HG02943 (cell line): ENCODE results near the gene NR1I3.

Experiments used
- ATAC-seq: cut with Tn5 transposase; IDR thresholded peaks from one replicate; pipeline ENCODE4 v1.9.1; 2021; ENCODE audit warnings: mild to moderate bottlenecking, low read depth, moderate library complexity; ENCODE audit not compliant: unreplicated experiment

The NR1I3 gene

DNA sequence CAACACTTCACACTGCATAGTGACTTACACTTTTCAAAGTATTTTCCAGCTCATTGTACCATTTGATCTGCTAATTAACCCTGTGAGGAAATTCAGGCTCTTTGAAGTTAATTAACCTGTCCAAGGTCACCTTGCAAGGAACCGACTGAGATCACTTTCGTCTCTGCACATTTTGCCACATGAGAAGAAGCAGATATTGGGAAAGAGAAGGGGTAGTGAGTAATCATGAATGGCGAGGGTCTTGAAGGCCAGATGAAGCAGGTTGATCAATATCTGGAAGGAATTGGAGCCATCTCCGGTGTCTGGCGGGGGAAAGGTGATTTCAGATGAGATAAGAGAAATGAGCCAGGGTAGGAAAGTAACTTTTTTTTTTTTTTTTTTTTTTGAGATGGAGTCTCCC is 18.0 kb downstream of the NR1I3 start:
- ATAC-seq, result no peak

DNA sequence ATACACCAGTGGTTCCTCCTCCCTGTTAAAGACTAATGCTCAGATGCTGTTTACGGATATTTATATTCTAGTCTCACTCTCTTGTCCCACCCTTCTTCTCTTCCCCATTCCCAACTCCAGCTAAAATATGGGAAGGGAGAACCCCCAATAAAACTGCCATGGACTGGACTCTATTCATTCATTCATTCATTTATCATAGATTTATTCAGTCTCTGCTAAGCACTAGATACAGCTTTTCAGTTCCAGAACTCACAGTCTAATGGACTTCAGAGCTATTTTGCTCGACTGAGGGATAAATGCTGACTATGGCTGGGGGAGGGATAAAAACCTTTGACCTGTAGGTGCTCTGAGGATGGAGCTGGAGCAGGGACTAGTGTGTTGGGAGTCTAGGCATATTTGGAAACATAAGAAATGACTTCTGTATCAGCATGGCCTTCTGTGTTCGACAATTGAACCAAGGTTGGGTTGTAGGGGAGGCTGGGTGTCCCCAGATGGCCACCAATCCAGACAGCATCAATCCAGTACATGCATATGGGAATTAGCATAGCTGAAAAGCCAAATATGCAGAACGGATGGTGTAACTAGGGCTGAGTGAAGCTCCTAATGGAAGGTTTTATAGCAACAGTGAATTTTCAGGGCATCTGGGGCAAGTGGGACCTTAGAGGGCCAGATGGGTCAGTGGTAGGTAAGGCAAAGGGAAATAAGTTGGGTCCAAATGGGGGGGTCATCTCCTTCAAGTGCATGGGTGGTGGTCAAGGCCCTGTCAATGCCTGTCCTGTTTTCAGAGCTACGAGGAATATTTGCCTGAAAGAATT is 18.7 kb downstream of the NR1I3 start:
- ATAC-seq, result no peak

DNA sequence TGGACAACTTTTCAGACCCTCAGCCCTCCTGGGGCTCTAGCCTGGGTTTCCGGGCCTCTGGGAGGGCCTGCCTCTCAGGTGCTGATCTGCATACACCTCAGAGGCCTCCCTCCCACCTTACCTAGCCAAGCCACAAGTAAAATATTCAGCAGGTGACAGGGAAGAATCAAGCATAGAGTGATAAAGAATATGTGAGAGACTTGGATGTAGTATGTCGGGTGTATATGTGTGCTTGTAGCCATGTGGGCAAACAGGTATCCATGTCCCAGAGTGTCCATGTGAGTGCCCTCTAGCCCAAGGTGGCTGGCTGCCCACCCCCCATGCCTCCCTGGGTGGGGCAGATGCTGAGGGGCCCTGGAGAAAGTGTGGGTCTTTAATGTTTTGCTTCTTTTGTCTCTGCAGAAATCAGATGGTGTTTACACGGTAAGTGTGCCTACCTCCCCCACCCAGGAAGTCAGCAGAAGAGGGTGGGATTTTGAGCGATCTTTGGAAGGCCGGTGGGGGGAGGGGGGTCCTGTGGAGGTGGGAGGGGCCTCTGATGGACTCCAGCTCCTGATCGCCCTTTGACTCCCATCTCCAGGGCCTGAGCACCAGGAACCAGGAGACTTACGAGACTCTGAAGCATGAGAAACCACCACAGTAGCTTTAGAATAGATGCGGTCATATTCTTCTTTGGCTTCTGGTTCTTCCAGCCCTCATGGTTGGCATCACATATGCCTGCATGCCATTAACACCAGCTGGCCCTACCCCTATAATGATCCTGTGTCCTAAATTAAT is 19.5 kb downstream of the NR1I3 start:
- no peak for ATAC-seq

DNA sequence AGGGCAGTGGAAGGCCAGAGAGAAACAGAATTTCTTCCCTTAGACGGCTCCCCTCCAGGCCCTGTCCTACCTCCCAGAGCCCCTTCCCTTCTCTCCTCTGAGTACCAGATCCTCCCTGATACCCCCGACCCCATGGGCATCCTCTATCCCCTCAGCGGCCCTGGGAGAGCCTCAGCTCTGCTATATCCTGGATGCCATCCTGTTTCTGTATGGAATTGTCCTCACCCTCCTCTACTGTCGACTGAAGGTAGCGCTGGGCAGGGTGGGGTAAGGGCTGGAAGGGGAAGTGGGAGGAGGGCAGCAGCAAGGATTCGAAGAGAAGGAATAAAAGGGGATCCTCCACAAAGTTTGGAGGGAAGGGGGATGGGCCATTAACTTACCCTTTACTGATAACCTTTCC is 20.2 kb downstream of the NR1I3 start:
- ATAC-seq, result no peak

DNA sequence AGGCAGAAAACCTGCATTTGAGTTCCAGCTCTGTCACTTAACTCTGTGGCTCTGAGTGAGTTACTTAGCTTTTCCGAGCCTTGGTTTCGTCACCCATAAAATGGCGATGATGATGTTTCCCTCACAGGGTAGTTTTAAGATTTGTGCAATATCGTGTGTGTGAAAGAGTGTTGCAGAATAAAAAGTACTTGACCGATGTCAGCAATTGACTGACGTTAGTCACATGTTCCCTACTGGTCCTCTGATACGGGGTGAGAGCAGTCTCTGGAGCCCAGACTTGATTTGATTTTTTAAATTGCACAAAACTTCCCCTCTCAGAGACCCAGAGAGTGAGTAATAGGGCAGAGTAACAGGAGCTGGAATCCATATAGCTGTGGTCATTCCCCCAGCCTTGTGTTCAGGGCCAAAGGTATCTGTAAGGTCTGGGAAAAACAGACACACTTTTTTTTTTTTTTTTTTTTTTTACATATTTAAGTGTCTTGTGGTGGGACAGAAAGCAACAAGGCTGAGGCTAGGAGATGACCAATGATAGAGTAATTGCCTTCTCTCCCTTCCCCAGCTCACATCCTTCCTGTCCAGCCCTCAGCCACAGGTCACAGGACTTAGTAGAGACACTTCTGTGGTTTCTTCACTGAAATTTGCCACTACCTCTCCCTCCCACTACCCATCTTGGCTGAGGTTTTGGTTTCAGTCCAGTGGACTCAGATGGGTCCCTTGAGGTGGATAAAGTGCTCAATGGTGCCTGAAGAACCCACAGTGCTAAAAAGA is 20.9 kb downstream of the NR1I3 start:
- ATAC-seq, result peak; percentile 74

DNA sequence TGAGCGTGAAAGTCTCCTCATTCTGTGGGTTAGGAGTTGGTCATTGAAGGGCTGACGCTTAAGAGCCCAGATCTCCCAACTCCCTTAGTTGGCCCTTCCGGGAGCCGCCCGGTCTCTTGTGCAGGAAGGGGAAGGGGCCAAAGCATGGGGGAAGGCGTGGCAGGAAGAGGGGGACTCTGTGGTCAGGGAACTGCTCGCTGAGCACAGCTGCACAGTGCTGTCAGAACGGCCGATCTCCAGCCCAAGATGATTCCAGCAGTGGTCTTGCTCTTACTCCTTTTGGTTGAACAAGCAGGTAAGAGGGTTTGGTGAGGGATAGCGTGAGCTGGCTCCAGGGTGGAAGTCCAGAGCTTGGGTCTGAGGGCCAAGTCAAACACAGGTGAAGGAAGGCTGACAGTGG is 22.9 kb downstream of the NR1I3 start, which contains the start of gene FCER1G:
TSS of gene FCER1G (plus strand) at position 220 of the 400 bp plus-strand sequence. CDS start at position 247, 27 bp downstream.
- ATAC-seq, result no peak

DNA sequence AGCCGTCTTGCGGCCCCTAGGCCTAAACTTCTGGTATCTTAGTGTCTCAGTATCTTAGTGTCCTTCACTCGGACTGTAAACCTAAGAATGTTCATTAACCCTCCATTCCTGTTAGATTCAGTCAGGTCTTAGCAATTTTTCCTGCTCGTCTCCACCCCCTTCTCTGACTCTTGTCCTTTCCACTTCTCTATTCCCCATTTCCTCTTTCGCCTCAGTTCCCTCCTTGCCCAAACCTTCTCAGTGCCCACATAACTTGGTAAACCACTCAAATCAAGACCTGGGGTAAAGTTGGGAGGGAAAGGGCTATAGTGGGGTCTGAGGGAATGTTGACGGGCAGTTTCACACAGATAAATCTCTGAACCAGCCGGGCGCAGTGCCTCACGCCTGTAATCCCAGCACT is 23.6 kb downstream of the NR1I3 start:
- ATAC-seq, result no peak

DNA sequence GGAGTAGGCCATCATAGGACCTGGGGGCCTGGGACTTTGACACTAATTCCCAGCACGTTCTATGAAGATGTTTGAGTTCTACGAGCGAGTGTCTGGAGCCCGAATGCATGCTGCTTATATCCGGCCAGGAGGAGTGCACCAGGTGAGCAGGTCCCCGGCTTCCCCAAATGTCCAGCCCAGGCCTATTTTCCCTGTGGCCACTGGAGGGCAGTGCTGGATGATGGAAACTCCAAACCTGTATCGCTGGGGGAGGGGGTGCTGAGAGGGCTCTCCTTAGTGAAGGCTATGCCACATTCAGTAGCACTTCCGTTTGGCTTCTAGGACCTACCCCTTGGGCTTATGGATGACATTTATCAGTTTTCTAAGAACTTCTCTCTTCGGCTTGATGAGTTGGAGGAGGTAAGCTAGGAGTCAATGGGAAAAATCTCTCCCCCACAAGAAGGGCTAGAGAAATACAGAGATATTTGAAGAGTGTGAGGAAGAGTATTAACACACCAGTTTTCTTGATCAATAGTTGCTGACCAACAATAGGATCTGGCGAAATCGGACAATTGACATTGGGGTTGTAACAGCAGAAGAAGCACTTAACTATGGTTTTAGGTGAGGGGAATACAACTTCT is 28.1 kb downstream of the NR1I3 start:
- ATAC-seq, result no peak

DNA sequence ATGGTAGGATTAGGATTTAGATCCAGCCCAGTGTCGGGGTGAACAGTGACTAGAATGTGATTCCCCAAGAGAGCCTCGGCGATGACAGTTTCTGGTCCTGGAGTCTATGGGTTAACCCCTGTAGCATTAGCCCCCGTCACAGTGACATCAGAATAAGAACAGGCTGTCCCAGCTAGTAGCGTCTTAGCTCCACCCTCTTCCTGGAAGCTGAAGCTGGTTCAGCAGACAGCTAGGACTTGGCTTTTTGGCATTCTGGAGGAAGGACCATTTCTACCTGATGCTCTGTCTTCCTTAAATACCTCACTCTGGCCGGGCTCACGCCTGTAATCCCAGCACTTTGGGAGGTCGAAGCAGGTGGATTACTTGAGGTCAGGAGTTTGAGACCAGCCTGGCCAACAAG is 30.8 kb downstream of the NR1I3 start:
- ATAC-seq, result no peak

DNA sequence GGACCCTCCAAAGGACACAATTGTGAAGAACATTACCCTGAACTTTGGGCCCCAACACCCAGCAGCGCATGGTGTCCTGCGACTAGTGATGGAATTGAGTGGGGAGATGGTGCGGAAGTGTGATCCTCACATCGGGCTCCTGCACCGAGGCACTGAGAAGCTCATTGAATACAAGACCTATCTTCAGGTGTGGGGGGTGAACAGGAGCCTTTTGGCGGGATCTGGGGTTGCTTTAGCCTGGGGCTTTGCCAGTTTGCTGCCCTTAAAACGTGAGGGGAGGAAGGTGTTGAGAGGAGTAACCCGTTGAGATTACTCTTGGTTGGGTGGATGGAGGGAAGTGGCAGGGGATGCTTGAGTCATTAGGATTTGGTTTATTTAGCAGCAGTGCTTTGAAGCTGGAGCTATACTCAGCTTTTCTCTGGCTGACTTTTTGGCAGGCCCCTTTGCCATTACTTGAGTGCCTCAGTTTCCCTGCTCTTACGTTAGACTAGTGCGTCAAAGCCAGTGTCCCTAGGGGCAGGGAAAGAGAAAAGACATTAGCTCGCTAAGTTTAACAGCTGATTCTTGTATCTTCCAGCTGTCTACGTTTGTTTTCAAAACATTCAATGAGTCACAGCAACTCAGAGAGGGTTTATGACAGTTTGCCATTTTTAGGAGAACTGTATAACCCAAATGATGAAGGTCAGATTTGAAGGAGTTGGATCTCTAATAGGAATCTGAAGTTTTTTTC is 31.4 kb downstream of the NR1I3 start:
- ATAC-seq, result no peak

DNA sequence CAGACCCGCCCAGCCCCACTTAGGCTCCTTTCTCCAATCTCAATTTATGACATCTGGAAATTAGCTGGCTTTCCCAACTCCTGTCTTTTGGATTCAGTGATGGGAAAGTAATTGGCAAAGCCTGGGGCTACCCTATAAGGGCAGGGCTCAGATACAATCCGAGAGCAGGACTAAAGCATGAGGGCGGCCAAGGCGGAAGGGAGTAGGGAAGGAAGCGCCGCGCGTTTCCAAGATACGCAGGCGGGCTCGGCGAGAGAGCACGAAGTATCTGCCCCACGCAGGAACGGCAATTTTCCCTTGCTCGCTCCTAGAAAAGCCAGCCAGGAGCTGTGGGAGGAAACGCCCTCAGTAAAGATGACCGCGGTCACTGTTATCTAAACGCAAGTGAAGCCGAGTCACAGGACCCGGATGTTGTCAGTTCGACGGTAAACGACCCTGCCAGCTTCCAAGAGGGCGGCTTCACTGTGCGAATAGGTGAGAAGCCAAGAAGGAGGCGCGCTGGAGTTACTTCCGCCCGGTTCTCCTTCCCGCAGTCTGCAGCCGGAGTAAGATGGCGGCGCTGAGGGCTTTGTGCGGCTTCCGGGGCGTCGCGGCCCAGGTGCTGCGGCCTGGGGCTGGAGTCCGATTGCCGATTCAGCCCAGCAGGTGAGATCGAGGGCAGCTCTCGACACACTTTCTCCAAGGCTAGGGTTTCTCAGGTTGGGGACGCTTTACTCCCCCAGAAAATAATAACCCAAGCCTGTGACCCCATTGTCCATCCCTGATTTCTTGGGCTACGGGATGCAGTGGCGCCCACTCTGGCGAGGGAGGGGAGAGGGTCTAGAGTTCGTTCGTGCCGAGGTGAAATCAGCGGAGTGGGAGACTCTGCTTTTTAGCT is 35.9 kb downstream of the NR1I3 start, which contains the start of gene NDUFS2:
TSS of gene NDUFS2 (plus strand) at position 532 of the 877 bp plus-strand sequence. CDS start at position 551, 19 bp downstream.
- peak; percentile 89 for ATAC-seq

DNA sequence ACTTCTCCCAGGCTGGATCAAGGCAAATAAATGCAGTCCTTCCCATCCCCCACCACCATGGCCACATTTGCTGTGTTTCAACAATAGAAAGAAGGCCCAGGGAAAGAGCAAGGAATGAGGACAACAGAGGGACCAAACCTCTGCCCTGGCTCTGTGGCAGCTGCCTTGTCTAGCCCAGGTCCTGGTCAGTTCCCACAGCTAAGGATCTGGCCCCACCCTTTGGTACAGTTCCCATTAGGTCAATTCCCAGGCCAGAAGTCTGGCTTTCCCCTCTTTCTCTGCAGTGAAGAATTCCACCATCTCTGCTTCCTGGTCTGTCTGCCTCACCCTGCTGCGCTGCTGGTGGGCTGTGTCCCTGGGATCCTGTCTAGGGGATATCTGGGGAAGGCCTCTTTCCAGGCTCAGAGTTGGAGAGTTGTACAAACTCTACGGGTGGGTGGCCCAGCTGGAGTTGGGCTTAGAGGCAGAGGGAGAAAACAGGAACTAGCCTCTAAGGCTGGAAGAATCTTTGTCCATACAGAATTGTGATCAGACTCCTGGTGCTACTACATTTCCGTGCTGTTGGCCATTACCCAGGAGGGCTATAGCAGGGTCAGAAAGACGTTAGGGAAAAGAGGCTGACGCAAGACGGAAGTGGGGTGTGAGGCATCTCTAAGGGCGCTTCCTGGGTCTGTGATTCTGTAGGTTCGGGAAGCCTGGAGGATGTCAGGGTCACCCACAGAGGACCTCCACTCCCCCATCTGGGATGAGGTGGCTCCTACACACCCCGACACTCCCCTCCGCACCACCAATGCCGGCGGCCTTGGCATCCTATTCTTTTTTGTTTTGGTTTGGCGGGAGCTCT is 36.8 kb downstream of the NR1I3 start:
- no peak for ATAC-seq

DNA sequence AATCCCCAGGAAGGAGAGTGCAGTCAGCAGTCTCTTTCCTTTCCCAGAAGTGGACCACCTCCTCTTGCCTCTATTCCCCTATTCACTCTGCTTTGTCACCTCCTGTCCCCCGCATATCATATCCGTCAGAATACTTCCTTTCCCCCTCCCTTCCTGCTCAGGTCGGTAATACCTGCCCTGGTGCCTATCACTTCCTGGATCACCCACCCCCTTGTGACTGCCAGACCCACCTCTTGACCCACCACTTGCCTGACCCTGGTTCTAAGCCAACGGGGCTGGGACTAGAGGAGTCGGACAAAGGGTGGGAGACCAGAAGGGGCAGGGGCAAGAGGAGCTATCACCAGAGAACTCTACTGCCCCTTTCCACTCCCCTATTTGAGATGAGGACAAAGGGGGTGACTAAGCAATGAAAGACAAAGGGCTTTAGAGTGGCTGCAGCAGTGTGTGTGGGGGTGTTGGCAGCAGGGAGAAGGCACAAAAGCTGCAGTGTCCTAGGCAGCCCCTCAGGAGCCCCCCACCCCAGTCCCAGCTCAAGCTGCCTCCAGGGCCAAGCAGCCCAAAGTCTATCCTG is 37.5 kb downstream of the NR1I3 start:
- ATAC-seq, result no peak

DNA sequence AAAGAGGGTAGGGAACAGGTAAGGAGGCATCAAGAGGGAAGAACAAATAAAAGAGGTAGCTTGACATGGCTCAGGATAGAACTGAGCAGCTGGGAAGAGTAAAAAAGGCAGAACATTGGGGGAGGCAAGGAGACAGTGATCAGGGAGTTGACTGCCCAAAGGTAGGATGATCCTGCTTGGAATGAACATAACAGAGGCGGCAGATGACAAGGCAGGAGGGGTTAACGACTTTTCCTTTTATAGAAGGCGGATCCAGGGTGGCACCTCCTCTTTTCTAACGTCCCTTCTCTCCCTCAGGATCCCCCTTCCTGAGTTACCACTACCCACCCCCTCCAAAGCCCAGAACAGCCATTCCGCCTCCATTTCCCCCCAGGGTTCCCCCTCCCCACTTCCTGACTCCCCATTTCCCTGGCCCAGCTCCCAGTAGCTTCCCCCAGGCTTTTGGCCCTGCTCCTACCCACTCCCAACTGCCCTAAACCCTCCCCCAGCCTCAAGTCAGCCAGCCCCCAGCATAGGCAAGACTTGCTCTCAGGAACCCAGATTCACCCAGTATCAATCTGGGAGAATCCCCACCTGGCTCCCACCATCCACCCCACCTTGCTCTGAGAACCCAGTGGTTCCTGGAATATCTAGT is 38.4 kb downstream of the NR1I3 start:
- no peak for ATAC-seq

DNA sequence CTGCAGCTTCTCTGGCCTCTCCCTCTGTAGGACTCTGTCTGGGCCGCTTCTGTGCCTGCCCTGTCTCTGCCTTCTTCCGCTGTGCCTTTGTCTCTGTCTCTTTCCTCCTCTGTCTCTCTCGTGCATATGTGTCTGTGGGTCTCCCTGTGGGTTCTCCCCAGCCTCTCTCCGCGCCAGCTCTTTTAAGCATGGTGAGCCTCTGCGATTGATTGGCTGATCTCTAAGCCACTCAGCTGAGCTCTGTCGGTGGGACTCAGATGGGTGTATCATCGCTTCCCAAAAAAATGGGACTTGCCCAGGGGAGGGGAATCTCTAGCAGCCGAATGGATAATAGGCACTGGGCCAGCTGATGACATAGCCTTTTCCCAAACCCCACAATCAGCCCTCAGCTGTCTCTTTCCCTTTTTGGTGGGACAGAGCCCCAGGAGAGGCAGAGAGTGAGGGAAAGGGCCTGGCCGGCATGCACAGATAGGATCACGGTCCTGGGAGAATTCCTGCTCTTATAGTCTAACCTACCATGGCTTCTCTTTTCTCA is 39.0 kb downstream of the NR1I3 start, which contains the start of gene ADAMTS4:
TSS of gene ADAMTS4 (minus strand) at position 158 of the 535 bp plus-strand sequence. CDS start 427 bp downstream, outside the sequence.
- ATAC-seq, result no peak

DNA sequence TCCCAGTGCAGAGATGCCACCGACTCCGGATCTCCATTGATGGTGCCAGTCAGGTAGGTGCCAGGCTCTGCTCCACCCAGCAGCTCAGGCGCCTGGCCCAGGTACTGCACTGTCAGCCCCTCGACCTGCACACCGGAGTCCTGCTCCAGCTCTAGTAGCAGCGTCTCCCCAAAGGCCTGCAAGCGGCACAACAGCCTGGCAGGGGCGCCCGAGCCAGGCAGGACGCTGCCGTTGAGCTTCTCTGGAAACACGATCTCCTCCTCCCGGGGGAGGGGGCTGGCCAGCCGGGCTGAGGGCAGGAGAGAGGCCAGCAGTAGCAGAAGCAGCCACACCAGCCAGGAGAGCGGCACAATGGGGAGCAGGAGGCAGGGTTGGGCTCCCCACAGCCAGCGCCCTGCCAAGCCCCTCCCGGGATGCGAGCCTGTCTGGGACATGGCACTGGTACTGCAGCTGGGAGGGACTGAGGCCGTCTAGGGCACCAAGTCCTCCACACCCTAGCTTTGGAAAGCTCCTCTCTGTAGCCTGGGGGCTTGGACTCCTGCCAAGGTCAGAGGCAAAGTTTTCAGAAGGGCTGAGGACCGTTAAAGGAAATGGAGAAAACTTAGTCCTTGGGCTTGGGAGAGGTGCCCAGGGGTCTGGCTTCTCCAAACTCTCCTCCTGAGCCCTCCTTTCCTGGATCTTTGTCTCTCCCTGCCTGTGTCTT is 39.7 kb downstream of the NR1I3 start:
- ATAC-seq, result no peak
